ENCODE results near the gene LAGE3. TPM values are rescaled to one million over a fixed set of nuclear protein-coding genes. Genes with fewer than 3 reads are reported as not detected.

LAGE3 gene
- total RNA-seq, 1 donor from 2014 or later = 28.9 TPM

DNA sequence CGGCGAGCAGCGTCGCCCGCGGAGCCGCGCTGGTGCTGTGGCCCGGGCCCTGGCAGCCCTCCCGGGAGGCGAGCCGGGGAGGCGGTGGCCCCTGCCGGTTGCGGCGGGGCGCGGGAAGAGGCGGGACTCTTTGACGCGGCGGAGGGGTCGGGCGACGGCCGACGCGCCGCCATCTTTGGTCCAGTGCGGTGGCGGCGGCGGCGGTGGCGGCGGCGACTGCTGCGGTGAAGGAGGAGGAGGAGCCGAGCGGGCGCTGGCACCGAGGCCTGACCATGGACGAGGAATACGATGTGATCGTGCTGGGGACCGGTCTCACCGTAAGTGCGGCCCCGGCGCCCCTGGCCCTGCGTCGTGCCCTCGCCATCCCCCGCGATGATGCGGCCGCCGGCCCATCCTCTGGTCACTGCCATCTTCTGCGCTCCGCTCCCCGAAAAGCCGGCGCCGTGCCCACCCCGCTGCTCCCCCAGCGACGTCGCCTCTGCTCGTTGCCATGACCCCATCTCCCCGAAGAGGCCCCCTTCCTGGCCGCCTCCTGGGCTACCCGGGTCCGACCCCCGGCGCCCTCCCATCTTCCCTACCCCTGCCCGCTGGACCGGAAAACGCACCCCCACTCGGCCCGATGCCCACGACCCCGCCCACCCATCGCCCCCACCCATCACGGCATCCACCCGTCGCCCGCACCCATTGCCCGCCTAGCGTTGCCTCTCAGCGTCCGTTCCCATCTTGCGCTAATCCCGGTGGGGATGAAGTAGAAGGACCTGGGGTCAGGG lies 41.9 kb downstream of the LAGE3 start, which contains the start of gene GDI1:
Gene GDI1, plus strand, starts transcription at position 172 of the 770 bp plus-strand sequence. Its CDS starts 101 bp downstream, at position 273.
- DNase-seq (ENCODE audit: extremely low read depth, low read depth, low spot score) = no peak

DNA sequence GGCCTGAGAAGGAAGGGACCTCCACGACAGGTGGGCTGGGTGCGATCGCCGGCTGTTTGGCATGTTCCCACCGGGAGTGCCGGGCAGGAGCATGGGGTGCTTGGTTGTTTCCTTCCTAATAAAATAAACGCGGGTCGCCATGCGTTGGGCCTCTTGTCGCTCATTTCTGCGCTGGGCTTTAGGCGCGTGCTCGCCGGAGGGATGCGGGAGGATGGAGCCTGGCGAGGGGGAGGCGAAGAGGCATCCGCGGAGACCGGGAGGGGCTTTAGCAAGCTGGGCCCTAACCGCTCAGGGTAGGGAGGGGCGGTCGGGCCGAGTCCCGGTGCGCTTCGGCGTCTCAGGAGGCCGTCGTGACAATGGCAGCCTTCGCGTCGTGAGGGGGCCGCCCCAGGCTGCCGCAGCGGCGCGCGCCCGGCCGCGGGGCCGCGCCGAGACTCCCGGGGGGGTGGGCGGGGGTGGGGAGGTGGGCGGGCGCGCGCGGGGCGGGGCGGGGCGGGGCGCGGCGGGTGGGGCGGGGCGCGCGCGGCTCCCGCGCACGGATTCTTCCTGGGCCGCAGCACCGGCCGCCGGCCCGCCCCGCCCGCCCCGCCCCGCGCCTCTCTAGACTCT lies 42.6 kb downstream of the LAGE3 start:
- DNase-seq (ENCODE audit: extremely low read depth, low read depth, low spot score) = no peak

GRCh38 chrX:154435171-154435733 lies 43.8 kb downstream of the LAGE3 start:
- no peak for DNase-seq (ENCODE audit: extremely low read depth, low read depth, low spot score)

- no peak for DNase-seq (ENCODE audit: extremely low read depth, low read depth, low spot score)
Observed at GRCh38 chrX:154434394-154435168, 44.5 kb downstream of the LAGE3 start.

- no peak for DNase-seq (ENCODE audit: extremely low read depth, low read depth, low spot score)
Observed at GRCh38 chrX:154433605-154434004, 45.5 kb downstream of the LAGE3 start.

GRCh38 chrX:154432210-154432609 lies 46.9 kb downstream of the LAGE3 start:
- DNase-seq (ENCODE audit: extremely low read depth, low read depth, low spot score) = no peak

- no peak for DNase-seq (ENCODE audit: extremely low read depth, low read depth, low spot score)
Observed at GRCh38 chrX:154431341-154431740, 47.7 kb downstream of the LAGE3 start.

DNA sequence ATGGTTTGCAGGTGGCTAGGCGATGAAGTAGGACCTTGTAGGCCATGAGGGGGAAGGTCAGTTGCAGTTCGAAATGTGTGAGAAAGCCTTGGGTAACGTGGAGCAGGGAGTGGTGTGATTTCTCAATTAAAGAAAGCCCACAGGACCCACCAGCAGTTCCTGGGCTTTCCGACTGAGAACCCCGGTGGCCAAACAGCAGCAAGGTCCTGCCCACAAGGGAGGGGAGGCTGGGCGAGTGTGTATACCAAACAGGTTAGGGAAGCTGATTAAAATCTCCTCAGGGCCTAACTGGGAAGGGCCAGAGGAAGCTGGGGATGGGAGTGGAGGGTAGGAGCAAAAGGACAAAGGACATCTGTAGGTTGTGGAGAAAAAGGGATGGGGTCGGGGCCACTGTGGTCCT lies 48.2 kb downstream of the LAGE3 start:
- DNase-seq (ENCODE audit: extremely low read depth, low read depth, low spot score) = no peak

DNA sequence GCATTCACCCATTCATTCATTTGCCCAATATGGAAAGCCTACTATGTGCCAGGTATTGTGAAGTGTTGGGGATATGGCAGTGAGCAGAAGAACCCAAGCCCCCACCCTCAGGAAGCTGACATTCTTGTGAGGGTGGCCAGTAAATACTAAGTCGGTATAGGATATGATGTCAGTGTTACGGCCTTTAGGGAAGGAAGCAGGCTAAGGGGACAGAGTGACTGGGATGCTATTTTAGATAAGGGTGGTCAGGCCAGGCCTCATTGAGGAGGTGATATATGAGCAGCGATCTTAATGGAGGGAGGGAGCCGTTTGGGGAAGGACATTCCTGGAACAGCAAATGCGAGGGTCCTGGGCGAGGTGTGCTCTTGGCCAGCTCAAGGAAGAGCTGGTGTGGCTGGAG lies 48.6 kb downstream of the LAGE3 start:
- no peak for DNase-seq (ENCODE audit: extremely low read depth, low read depth, low spot score)

DNA sequence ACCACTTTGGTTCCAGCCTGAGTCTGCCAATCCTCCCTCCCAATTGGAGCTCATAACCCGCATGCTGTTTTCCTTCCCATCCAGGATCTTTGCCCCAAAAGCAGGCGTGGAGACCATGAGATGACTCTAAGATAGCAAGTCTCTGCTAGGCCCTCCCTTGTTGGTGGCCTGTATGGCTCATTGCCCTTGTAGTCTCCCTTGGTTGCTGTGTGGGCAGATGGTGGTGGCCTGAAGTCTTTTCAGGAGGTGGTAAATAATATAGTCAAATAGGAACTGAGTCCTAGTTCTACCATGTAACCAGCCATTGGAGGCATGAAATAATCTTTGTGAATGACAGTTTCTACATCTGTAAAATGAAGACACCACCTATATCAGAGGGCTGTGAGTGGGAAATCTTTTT lies 49.4 kb downstream of the LAGE3 start:
- DNase-seq (ENCODE audit: extremely low read depth, low read depth, low spot score) = no peak

DNA sequence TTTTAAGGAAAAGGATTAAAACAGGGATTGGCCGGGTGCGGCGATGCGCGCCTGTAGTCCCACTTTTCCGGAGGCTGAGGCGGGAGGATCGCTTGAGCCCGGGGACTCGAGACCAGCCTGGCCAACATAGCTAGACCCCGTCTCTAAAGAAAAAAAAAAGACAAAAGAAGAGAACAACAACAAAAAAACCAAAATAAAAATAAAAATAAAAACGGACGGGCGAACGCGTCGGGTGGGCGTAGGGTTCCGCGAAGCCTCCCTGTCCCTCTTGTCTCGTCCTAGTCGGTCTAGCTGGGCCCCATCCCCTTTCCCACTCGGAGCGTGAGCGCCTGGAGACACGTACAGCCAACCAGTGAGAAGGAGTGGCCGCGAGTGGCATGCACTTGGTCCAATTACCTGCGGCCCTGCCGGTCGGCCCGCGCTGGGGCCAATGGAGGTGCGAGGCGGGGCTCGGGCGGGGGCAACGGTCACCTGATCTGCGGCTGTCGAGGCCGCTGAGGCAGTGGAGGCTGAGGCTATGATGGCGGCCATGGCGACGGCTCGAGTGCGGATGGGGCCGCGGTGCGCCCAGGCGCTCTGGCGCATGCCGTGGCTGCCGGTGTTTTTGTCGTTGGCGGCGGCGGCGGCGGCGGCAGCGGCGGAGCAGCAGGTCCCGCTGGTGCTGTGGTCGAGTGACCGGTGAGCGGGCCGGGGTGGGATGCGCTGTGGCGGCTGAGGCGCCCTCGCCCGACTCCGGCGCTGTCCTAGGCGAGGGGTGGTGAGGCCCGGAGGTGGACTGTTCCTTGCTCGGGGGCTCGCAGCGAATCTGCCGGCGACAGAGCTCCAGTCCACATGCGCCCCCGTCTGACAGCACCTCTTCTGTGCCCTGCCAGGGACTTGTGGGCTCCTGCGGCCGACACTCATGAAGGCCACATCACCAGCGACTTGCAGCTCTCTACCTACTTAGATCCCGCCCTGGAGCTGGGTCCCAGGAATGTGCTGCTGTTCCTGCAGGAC lies 50.6 kb downstream of the LAGE3 start, which contains the start of gene ATP6AP1:
Gene ATP6AP1, plus strand, starts transcription at position 502 of the 996 bp plus-strand sequence. Its CDS starts 16 bp downstream, at position 518.
- DNase-seq (ENCODE audit: extremely low read depth, low read depth, low spot score) = peak; percentile 34

Other genes starting within 250 kb of the LAGE3 start
- gene OPN1MW3, start 221.7 kb downstream of the LAGE3 start, total RNA-seq = not detected in 2 replicates
- not detected in 2 replicates for gene TEX28, start 184.2 kb downstream of the LAGE3 start, total RNA-seq
- not detected in 2 replicates for gene TKTL1, start 183.5 kb downstream of the LAGE3 start, total RNA-seq
- gene FLNA, start 104.6 kb downstream of the LAGE3 start, total RNA-seq = 2,158 and 2,243 TPM in 2 replicates
- gene EMD, start 100.0 kb downstream of the LAGE3 start, total RNA-seq = 61.2 and 64.1 TPM in 2 replicates
- gene RPL10, start 80.9 kb downstream of the LAGE3 start, total RNA-seq = 5,051 and 8,288 TPM in 2 replicates
- 71.8 and 97.7 TPM in 2 replicates for gene DNASE1L1, start 70.0 kb downstream of the LAGE3 start, total RNA-seq
- 37.7 and 75.2 TPM in 2 replicates for gene TAFAZZIN, start 67.7 kb downstream of the LAGE3 start, total RNA-seq
- gene ATP6AP1, start 50.6 kb downstream of the LAGE3 start, total RNA-seq = 115 and 164 TPM in 2 replicates
- 84.3 and 115 TPM in 2 replicates for gene GDI1, start 42.1 kb downstream of the LAGE3 start, total RNA-seq
- 78.8 and 92.5 TPM in 2 replicates for gene FAM50A, start 35.1 kb downstream of the LAGE3 start, total RNA-seq
- gene PLXNA3, start 21.0 kb downstream of the LAGE3 start, total RNA-seq = 25.4 and 29.2 TPM in 2 replicates
- gene UBL4A, start 7.3 kb upstream of the LAGE3 start, total RNA-seq = 41.1 TPM in 2 replicates
- 31.8 and 33.3 TPM in 2 replicates for gene SLC10A3, start 11.3 kb upstream of the LAGE3 start, total RNA-seq
- 35.4 and 36.4 TPM in 2 replicates for gene FAM3A, start 37.0 kb upstream of the LAGE3 start, total RNA-seq
- gene G6PD, start 67.6 kb upstream of the LAGE3 start, total RNA-seq = 81.1 and 102 TPM in 2 replicates
- 13.5 and 18.8 TPM in 2 replicates for gene IKBKG, start 68.3 kb upstream of the LAGE3 start, total RNA-seq
- gene CTAG1A, start 105.9 kb upstream of the LAGE3 start, total RNA-seq = not detected in 2 replicates
- not detected in 2 replicates for gene CTAG1B, start 140.0 kb upstream of the LAGE3 start, total RNA-seq
- not detected in 2 replicates for gene CTAG2, start 174.3 kb upstream of the LAGE3 start, total RNA-seq

All from glomerular endothelial cell (primary cell).